NCI-H2196 (cell line): ENCODE results near the gene H6PD.

Experiments
- DNase-seq: peaks from one replicate; lab custom pipeline; 2025; ENCODE audit not compliant: unreplicated experiment; lab: John Stamatoyannopoulos, UW

The H6PD gene

DNA sequence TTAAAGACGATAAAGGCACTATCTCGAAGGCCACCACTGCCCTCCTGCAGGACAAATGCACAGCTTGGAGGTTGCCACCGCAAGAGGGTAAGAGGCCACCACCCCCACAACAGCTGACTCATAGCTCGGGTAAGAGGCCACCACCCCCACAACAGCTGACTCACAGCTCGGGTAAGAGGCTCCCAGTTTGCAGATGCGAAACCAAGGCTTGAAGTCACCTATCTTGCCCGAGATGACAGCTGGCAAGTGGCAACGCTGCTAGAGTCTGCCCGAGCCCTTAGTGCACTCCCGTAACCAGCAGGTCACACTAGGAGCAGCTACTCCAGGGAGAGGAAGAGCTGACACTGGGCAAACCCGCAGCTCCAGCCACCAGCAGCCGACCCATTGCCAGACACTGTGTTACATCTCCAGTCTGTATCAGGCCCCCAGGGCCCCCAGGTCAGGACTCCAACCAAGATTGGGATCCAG, 41.0 kb downstream of the H6PD start:
- DNase-seq = no peak

GRCh38 chr1:9278116-9278515, 43.5 kb downstream of the H6PD start:
- no peak for DNase-seq

GRCh38 chr1:9278585-9279153, 44.1 kb downstream of the H6PD start:
- DNase-seq = no peak

GRCh38 chr1:9279172-9279840, 44.7 kb downstream of the H6PD start:
- DNase-seq = no peak

GRCh38 chr1:9280015-9280860, 45.7 kb downstream of the H6PD start:
- DNase-seq = no peak

GRCh38 chr1:9281071-9281827, 46.7 kb downstream of the H6PD start:
- no peak for DNase-seq

DNA sequence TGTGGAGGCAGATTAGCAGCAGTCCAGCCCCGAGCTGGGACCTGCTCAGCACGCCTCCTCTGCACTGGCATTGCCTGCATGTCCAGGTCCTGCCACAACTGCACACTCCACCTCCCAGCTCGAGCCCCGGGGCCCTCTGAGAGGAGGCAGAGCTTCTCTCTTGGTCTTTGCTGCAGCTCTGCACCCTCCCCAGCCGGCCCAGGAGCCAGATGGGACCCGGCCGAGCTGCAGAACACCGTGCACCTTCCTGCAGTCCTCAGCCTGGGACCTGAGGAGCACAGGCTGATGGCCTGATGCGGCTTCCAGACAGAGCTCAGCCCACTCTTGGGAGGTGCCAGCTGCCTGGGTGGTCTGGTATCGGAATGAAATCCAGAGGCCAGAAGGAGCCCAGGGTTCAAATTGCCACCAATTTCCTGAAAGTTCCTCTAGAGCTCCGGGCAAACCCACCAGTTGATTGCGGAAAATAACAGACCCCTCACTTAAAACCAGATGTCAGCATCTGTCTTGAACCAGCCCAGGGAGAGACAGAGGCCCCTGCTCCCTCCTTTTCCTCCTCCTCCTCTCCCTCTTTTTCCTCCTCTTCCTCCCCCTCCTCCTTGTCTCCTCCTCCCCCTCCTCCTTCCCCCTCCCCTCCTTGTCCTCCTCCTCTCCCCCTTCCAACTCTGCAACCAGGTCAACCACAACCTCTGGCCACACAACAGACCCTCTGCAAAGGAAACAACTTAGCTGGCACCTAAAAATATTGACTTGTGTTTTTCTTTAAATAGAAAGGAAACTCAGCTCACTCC, 47.5 kb downstream of the H6PD start:
- DNase-seq = no peak

GRCh38 chr1:9282696-9282955, 48.1 kb downstream of the H6PD start:
- DNase-seq = no peak

- DNase-seq = no peak
Measured at GRCh38 chr1:9284061-9284460, 49.5 kb downstream of the H6PD start.

DNA sequence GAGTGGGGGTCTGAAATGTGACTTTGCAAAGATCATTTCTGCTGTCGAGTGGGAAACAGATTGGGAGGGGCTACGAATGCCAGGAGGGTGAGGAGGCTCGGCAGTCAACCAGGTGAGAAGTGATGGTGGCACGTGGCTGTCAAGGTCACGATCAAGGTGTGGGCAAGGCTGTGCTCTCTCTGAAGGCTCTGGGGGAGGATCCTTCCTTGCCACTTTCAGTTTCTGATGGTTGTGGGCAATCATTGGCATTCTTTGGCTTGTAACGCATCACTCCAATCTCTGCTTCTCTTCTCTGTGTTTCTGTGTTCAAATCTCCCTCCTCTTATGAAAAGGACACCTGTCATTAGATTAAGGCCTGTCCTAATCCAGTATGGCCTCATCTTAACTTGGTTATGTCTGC, 52.0 kb downstream of the H6PD start:
- no peak for DNase-seq

- DNase-seq = peak; percentile 70
Measured at GRCh38 chr1:9289090-9289534, 54.5 kb downstream of the H6PD start.

DNA sequence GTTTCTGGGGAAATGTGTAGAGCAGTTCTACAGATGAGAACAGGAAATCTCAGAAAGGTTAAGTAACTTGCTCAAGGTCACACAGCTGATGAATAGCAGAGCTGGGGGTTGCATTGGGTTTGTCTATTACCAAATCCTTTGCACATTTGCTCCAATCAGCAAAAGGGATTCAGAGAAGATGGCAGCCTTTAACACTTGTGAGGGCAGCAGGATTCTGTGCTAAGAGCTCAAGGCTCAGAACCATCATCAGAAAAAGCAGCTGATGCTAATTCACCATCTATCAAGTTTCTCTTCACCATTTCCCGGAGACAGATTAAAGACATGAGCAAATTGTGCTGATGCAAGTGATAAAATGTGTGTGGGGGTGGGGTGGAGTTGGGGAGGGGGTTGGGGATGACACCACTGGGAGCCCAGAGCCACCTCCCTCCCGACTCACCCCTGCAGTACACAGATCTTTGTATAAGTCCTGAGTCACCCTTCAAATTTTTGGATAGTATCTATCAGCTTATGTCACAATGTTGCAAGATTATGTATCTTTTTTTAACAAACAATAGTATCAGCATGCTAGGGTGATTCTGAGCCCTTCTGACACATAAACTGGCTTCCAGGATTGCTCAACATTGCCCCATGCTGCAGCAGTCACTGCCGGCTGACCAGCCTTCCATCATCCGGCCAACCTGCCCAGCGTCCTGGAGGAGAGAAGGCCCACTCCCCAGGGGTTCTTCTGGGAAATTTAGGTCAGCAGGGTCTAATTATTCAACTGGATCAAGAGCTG, 55.3 kb downstream of the H6PD start:
- DNase-seq = no peak

- no peak for DNase-seq
Measured at GRCh38 chr1:9291914-9292360, 57.4 kb downstream of the H6PD start.

DNA sequence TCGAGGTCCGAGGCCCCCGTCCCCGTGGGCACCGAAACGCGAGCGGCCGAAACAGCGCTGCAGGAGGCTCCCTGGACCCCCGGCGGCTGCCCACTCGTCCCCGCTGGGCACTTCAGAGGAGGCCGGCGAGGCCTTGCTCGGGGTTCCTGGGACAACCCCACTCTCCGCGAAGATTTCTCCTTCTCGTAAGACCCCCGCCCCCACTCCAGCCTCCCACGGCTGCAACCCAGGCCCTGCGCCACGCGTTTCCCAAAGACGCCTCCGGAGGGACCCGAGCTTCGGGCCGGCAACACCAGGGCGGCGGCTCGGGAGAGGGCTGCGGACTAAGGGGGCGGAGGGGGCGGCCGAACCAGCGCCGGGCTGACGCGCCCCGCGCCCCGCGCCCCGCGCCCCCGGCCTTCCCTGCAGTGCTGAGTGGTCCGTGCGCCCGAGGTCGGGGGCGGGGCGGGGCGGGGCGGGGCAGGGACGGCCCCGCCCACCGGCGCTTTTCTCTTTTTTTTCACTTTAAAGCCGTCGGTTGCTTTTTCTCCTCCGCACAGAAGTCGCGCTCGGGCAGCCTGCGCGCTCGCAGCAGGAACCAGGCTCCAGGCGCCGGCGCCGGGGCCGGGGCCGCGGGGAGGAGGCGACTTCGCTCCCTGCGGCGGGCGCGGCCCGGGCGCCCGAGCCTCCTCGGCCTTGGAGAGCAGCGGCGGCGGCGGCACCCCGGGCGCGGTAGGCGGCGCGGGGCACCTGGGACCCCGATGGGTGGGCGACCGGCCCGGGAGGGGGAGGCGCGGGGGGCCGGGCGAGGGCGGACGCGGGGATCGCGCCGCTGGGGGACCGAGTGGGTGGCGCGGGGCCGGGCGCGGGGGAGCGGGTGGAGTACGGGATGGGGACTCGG, 58.0 kb downstream of the H6PD start, which contains the start of gene SPSB1:
Gene SPSB1 (plus strand): TSS at position 534 of the 880 bp plus-strand sequence. CDS start 62,998 bp downstream, outside the sequence.
- peak; percentile 61 for DNase-seq

- DNase-seq = no peak
Measured at GRCh38 chr1:9293241-9293532, 58.6 kb downstream of the H6PD start.

GRCh38 chr1:9293533-9294404, 59.2 kb downstream of the H6PD start:
- DNase-seq = no peak

DNA sequence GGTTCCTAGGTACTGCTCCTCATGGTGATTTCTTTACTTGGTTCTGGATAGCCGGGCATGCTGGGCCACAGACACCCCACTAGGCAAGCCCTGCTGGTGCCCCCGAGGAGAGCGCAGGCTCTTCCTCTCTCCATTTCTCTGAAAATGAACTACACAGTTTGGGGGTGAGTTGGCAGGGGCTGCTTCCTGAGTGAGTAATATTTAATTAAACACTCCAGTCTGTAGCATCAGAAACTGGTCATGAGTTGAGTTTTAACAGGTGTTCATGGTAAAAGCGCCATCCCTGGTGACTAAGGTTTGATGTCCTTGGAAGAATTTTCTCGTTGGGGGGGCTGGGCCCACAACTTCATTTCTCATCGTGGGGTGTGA, 59.8 kb downstream of the H6PD start:
- no peak for DNase-seq
